Upper lobe of left lung (tissue), 6 donors: ENCODE data around the gene ZNF135. TPM values are rescaled to one million over a fixed set of nuclear protein-coding genes. Genes with fewer than 3 reads are reported as not detected.

Experiments
- ATAC-seq, 2 donors: fragments of 200-7000 bp; cut with Tn5 transposase; one replicate each; pipeline ENCODE4 v1.9.1; 2022; ENCODE audit warnings: mild to moderate bottlenecking in 2 of 2, moderate library complexity in 2 of 2; ENCODE audit not compliant: low FRiP score in 2 of 2
- DNase-seq, 2 donors: peaks; one replicate each; pipeline ENCODE4 v3.0.0-alpha.2; 2019 to 2020
- H3K27ac ChIP-seq, 4 donors: fragments of 200-600 bp; sonication (generic); one replicate each; pipeline ENCODE4 v1.5.1; 2016 to 2019
- H3K27me3 ChIP-seq, 4 donors: fragments of 200-600 bp; sonication (generic); one replicate each; pipeline ENCODE4 v1.5.1; 2017 to 2019
- H3K36me3 ChIP-seq, 4 donors: fragments of 200-600 bp; sonication (generic); one replicate each; pipeline ENCODE4 v1.5.1; 2016 to 2019
- H3K4me1 ChIP-seq, 4 donors: fragments of 200-600 bp; sonication (generic); one replicate each; pipeline ENCODE4 v1.5.1; 2018 to 2019
- H3K4me3 ChIP-seq, 4 donors: fragments of 200-600 bp; sonication (generic); one replicate each; pipeline ENCODE4 v1.5.1; 2017 to 2019; ENCODE audit warnings: mild to moderate bottlenecking in 2 of 4, moderate library complexity in 1 of 4
- H3K9me3 ChIP-seq, 4 donors: fragments of 200-600 bp; sonication (generic); one replicate each; pipeline ENCODE4 v1.5.1; 2018 to 2019
- CTCF ChIP-seq, 6 experiments: fragments of 450-650 bp in 4 of 6; fragments of 200-600 bp in 2 of 6; sonication (generic) in 2 of 6; IDR thresholded peaks; one replicate each; pipeline ENCODE4 v1.5.1; 2016 to 2019; ENCODE audit warnings: antibody characterized with exemption in 6 of 6
- EP300 ChIP-seq, 4 donors: sonication (generic); formaldehyde crosslinking; IDR thresholded peaks; one replicate each; pipeline ENCODE4 v1.5.1; 2017; ENCODE audit warnings: antibody characterized with exemption in 4 of 4, control low read depth in 2 of 4
- POLR2A ChIP-seq, 4 donors: fragments of 450-650 bp; IDR thresholded peaks; one replicate each; pipeline ENCODE4 v1.5.1; 2016 to 2017; ENCODE audit warnings: antibody characterized with exemption in 4 of 4, mild to moderate bottlenecking in 2 of 4
- POLR2AphosphoS5 ChIP-seq, 2 donors: sonication (generic); formaldehyde crosslinking; IDR thresholded peaks; one replicate each; pipeline ENCODE4 v1.5.1; 2017; ENCODE audit warnings: antibody characterized with exemption in 2 of 2
- WGBS, 2 donors: methylation state at CpG; one replicate each; pipeline ENCODE4 v1.1.5; 2017 to 2018; 5-methylcytosine and 5-hydroxymethylcytosine counted together
- total RNA-seq, 6 donors: library from RNA; depleted of rRNA in 4 of 6; stranded (reverse); fragments of >200 nt in 4 of 6; gene quantifications; one replicate each; pipeline versions ENCODE4 v1.1.0 to v1.2.1, GENCODE V29; 2016 to 2021
- donor health status: DM: no; HTN: no; CAD: no; lungs with moderate emphysema.
- donor health status: DM: no; HTN: yes; CAD: no; lungs with severe emphysema.

The ZNF135 gene
- total RNA-seq, 6 donors from 2014 or later: 1.7 to 11.5 (median 3.4) TPM

GRCh38 chr19:58097349-58097748 is 38.3 kb downstream of the ZNF135 start:
- H3K27me3 ChIP-seq: no peaks in the 10 kb centered on the region
- no peak for DNase-seq
- peaks cover 6 to 16% (median 10%) of the 10 kb centered on the region in 4 donors for H3K4me1 ChIP-seq
- no peak for ATAC-seq
- no peak for TF ChIP-seq CTCF (IDR thresholded peaks at IDR 0.05)
- no peak for TF ChIP-seq POLR2A (IDR thresholded peaks at IDR 0.05)
- no peak for TF ChIP-seq POLR2AphosphoS5 (IDR thresholded peaks at IDR 0.05)
- TF ChIP-seq EP300 (IDR thresholded peaks at IDR 0.05): no peak
- peak overlapping the region; percentile 94 to 100 (median 97) for H3K27ac ChIP-seq
- H3K36me3 ChIP-seq: no peaks in the 10 kb centered on the region
- peak overlapping the region; percentile 45 to 99 (median 91) for H3K4me3 ChIP-seq
- WGBS, 2 donors: 45% methylated on average over 6 to 8 of the region's 8 CpGs
- H3K9me3 ChIP-seq: peaks cover 0 to 37% (median 29%) of the 10 kb centered on the region in 4 donors

- Histone ChIP-seq H3K4me1 (peaks cover 6 to 16% (median 10%) of the 10 kb centered on the region in 4 donors), H3K9me3 (peaks cover 0 to 41% (median 30%) of the 10 kb centered on the region in 4 donors), H3K36me3 (no peaks in the 10 kb centered on the region), H3K27me3 (no peaks in the 10 kb centered on the region), H3K4me3 (peak within 1 kb of the TSS; percentile 45 to 99 (median 91)), H3K27ac (peak within 1 kb of the TSS; percentile 94 to 100 (median 97))
- DNase-seq (peak; percentile 96 to 98), ATAC-seq (peak; percentile 97 to 99)
- TF ChIP-seq POLR2AphosphoS5 (IDR thresholded peaks at IDR 0.05) (peak; percentile 82 to 90), POLR2A (IDR thresholded peaks at IDR 0.05) (peak in 3 of 4 donors; percentile 51 to 83 (median 77)), EP300 (IDR thresholded peaks at IDR 0.05) (peak in 2 of 4 donors; percentile 25 to 79), CTCF (IDR thresholded peaks at IDR 0.05) (peak in 1 of 6 experiments; percentile 14)
- 1 to 2% methylated on average over 23 to 50 of the region's 67 CpGs for WGBS, 2 donors
Measured at GRCh38 chr19:58097781-58098681, 38.9 kb downstream of the ZNF135 start, which contains the start of gene ZSCAN18. TSS of gene ZSCAN18 (minus strand) at chr19:58098231. CDS start at chr19:58090267, 7,964 bp downstream.

GRCh38 chr19:58098682-58098998 is 39.6 kb downstream of the ZNF135 start:
- H3K9me3 ChIP-seq: peaks cover 0 to 42% (median 31%) of the 10 kb centered on the region in 4 donors
- H3K36me3 ChIP-seq: no peaks in the 10 kb centered on the region
- peaks cover 6 to 16% (median 10%) of the 10 kb centered on the region in 4 donors for H3K4me1 ChIP-seq
- 6 to 21% methylated on average over 2 of the region's 2 CpGs for WGBS, 2 donors
- no peak for TF ChIP-seq EP300 (IDR thresholded peaks at IDR 0.05)
- no peak for TF ChIP-seq CTCF (IDR thresholded peaks at IDR 0.05)
- TF ChIP-seq POLR2A (IDR thresholded peaks at IDR 0.05): no peak
- no peak for TF ChIP-seq POLR2AphosphoS5 (IDR thresholded peaks at IDR 0.05)
- H3K27ac ChIP-seq: peak overlapping the region; percentile 94 to 100 (median 97)
- H3K27me3 ChIP-seq: no peaks in the 10 kb centered on the region
- ATAC-seq (no peak), DNase-seq (no peak)
- peak overlapping the region in 3 of 4 donors; percentile 87 to 99 (median 95) for H3K4me3 ChIP-seq

- Histone ChIP-seq H3K27ac (no peak overlapping the region), H3K36me3 (no peaks in the 10 kb centered on the region), H3K9me3 (peaks cover 55 to 98% (median 91%) of the 10 kb centered on the region in 4 donors), H3K27me3 (no peaks in the 10 kb centered on the region), H3K4me1 (no peaks in the 10 kb centered on the region), H3K4me3 (no peak overlapping the region)
- DNase-seq (no peak), ATAC-seq (no peak)
- 87 to 88% methylated on average over 7 of the region's 7 CpGs for WGBS, 2 donors
- TF ChIP-seq POLR2AphosphoS5 (IDR thresholded peaks at IDR 0.05): no peak
- TF ChIP-seq POLR2A (IDR thresholded peaks at IDR 0.05): no peak
- no peak for TF ChIP-seq EP300 (IDR thresholded peaks at IDR 0.05)
- TF ChIP-seq CTCF (IDR thresholded peaks at IDR 0.05): no peak
Measured at GRCh38 chr19:58107778-58108545, 48.9 kb downstream of the ZNF135 start.
